K562 (cell line): ENCODE results near the gene CYSTM1. TPM values are rescaled to one million over a fixed set of nuclear protein-coding genes. Genes with fewer than 3 reads are reported as not detected.

Source experiments
- ATAC-seq: fragments of 200-7000 bp; cut with Tn5 transposase; 3 replicates; pipeline ENCODE4 v1.9.1; 2020; ENCODE audit warnings: moderate library complexity
- BruUV-seq: library from RNA; stranded (reverse); fragments of 400-500 nt; replicated peaks from 2 replicates; lab custom pipeline; 2021; lab: Mats Ljungman, UMichigan
- CTCF ChIA-PET: fragments of 300-600 bp; formaldehyde crosslinking; extraction: SDS; loops from one replicate; lab custom pipeline; 2021; ENCODE audit warnings: low intra/inter-chr PET ratio; lab: Yijun Ruan, JAX
- POLR2A ChIA-PET: fragments of 300-600, 350-650 bp; sonication (Branson Sonifier 250); formaldehyde crosslinking; extraction: SDS; loops from one replicate; lab custom pipeline; 2021; ENCODE audit warnings: antibody characterized with exemption, inconsistent platforms; lab: Yijun Ruan, JAX
- DNase-seq, 4 experiments: peaks; one replicate each; pipeline versions ENCODE4 v3.0.0 to v3.0.0-alpha.2; 2011 to 2018; ENCODE audit warnings: low spot score in 3 of 4, mixed read lengths in 3 of 4; ENCODE audit errors: extremely low read depth in 1 of 4
- FAIRE-seq: peaks from 2 replicates; lab custom pipeline; 2011; peaks lifted over from hg19 to GRCh38; lab: Jason Lieb, UNC
- H2AFZ ChIP-seq: 2 replicates; pipeline ENCODE4 v1.6.0; 2011; ENCODE audit warnings: low read depth, low read length, control low read depth, inconsistent platforms
- H3K27ac ChIP-seq: fragments of 200-600 bp; 3 replicates; pipeline ENCODE4 v1.8.0; 2011; ENCODE audit warnings: low read depth, mild to moderate bottlenecking, control low read depth, inconsistent platforms, low read length, moderate library complexity, mixed read lengths; ENCODE audit errors: extremely low read depth
- H3K27me3 ChIP-seq, 2 experiments: fragments of 300-600 bp in 1 of 2; 2 replicates in 1 of 2; 3 replicates in 1 of 2; pipeline versions ENCODE4 v1.6.0 to v1.8.0; 2011; ENCODE audit warnings: inconsistent platforms in 2 of 2, low read length in 2 of 2, mild to moderate bottlenecking in 1 of 2, mixed read lengths in 1 of 2, moderate library complexity in 1 of 2; ENCODE audit not compliant: control insufficient read depth in 2 of 2, insufficient read depth in 2 of 2
- H3K36me3 ChIP-seq: fragments of 300-600 bp; 3 replicates; pipeline ENCODE4 v1.8.0; 2011; ENCODE audit warnings: mild to moderate bottlenecking, low read length, inconsistent platforms; ENCODE audit not compliant: control insufficient read depth, insufficient read depth
- H3K4me1 ChIP-seq, 2 experiments: fragments of 200-600 bp in 1 of 2; replicated peaks in 1 of 2; 2 replicates in 1 of 2; 3 replicates in 1 of 2; pipeline versions ENCODE4 v1.5.1 to v1.8.0; 2011; ENCODE audit warnings: inconsistent platforms in 2 of 2, low read length in 2 of 2, mild to moderate bottlenecking in 1 of 2, mixed read lengths in 1 of 2, moderate library complexity in 1 of 2; ENCODE audit not compliant: control insufficient read depth in 2 of 2, insufficient read depth in 2 of 2
- H3K4me2 ChIP-seq: 2 replicates; pipeline ENCODE4 v1.6.1; 2011; ENCODE audit warnings: low read length, control low read depth, inconsistent platforms, mixed read lengths; ENCODE audit not compliant: insufficient read depth
- H3K4me3 ChIP-seq: fragments of 200-600 bp; sonication (generic), shearing (Covaris generic); 2 replicates; pipeline ENCODE4 v1.5.1; 2016; ENCODE audit warnings: control low read depth, inconsistent platforms
- H3K79me2 ChIP-seq: fragments of 200-600 bp; 3 replicates; pipeline ENCODE4 v1.8.0; 2011; ENCODE audit warnings: low read length, inconsistent platforms; ENCODE audit not compliant: control insufficient read depth, insufficient read depth
- H3K9ac ChIP-seq, 2 experiments: 2 replicates each; pipeline versions ENCODE4 v1.6.0 to v1.6.1; 2011; ENCODE audit warnings: low read depth in 2 of 2, low read length in 2 of 2, control low read depth in 1 of 2, inconsistent platforms in 1 of 2, mild to moderate bottlenecking in 1 of 2, mixed read lengths in 1 of 2; ENCODE audit not compliant: insufficient read depth in 1 of 2
- H3K9me1 ChIP-seq: one replicate; pipeline ENCODE4 v1.6.0; 2011; ENCODE audit warnings: inconsistent platforms, mild to moderate bottlenecking, low read length, moderate library complexity; ENCODE audit not compliant: control insufficient read depth, insufficient read depth
- H3K9me3 ChIP-seq: replicated peaks from 2 replicates; pipeline ENCODE4 v1.5.1; 2011; ENCODE audit warnings: low read depth, low read length, inconsistent platforms; ENCODE audit not compliant: control insufficient read depth, insufficient read depth
- H4K20me1 ChIP-seq: replicated peaks from 2 replicates; pipeline ENCODE4 v1.6.1; 2011; ENCODE audit warnings: low read length, inconsistent platforms, mixed read lengths; ENCODE audit not compliant: control insufficient read depth, insufficient read depth
- ELF4 ChIP-seq: fragments of 450-650 bp; formaldehyde crosslinking; IDR thresholded peaks from 2 replicates; pipeline ENCODE4 v1.4.0; 2022; ENCODE audit warnings: missing genetic modification characterization
- FOS ChIP-seq: IDR thresholded peaks from 3 replicates; pipeline ENCODE4 v1.6.1; 2011; ENCODE audit not compliant: insufficient read length; ENCODE audit errors: extremely low read depth
- FOXK1 ChIP-seq: sonication (generic); formaldehyde crosslinking; IDR thresholded peaks from 2 replicates; pipeline ENCODE4 v1.8.0; 2022; ENCODE audit warnings: missing genetic modification reagents, mild to moderate bottlenecking, borderline replicate concordance
- FOXM1 ChIP-seq, 2 experiments: fragments of 450-650 bp in 1 of 2; sonication (generic) in 1 of 2; formaldehyde crosslinking in 1 of 2; IDR thresholded peaks; 2 replicates each; pipeline versions ENCODE4 v1.6.1 to v1.9.0; 2017 to 2022; ENCODE audit warnings: low read depth in 2 of 2, mild to moderate bottlenecking in 2 of 2, missing genetic modification reagents in 1 of 2, moderate library complexity in 1 of 2
- KAT2B ChIP-seq: IDR thresholded peaks from one replicate; pipeline ENCODE4 v1.6.1; 2012; ENCODE audit warnings: low read depth, mild to moderate bottlenecking, control low read depth, inconsistent platforms, low read length, moderate library complexity
- KAT7 ChIP-seq: sonication (generic); formaldehyde crosslinking; IDR thresholded peaks from 2 replicates; pipeline ENCODE4 v1.8.0; 2022; ENCODE audit warnings: missing genetic modification reagents, mild to moderate bottlenecking, borderline replicate concordance
- KDM2B ChIP-seq: fragments of 250-450 bp; sonication (Bioruptor Pico); IDR thresholded peaks from 2 replicates; pipeline ENCODE4 v1.8.0; 2021; ENCODE audit warnings: mild to moderate bottlenecking, moderate library complexity
- KHSRP ChIP-seq: fragments of 450-650 bp; IDR thresholded peaks from 2 replicates; pipeline ENCODE4 v1.6.1; 2017
- LCOR ChIP-seq: sonication (generic); formaldehyde crosslinking; IDR thresholded peaks from 2 replicates; pipeline ENCODE4 v1.8.0; 2022; ENCODE audit warnings: mild to moderate bottlenecking, missing genetic modification reagents
- MAFK ChIP-seq: IDR thresholded peaks from 2 replicates; pipeline ENCODE4 v1.6.1; 2011; ENCODE audit warnings: low read length, improper control_type of control experiment
- MTF1 ChIP-seq: fragments of 250-450 bp; sonication (Bioruptor Pico); IDR thresholded peaks from 2 replicates; pipeline ENCODE4 v1.9.0; 2021; ENCODE audit warnings: moderate library complexity, mild to moderate bottlenecking, inconsistent platforms, borderline replicate concordance
- NFIX ChIP-seq: fragments of 250-450 bp; sonication (Bioruptor Pico); IDR thresholded peaks from 2 replicates; pipeline ENCODE4 v1.4.0; 2020; ENCODE audit warnings: low read depth, mild to moderate bottlenecking, moderate library complexity
- NONO ChIP-seq, 2 experiments: fragments of 200-400 bp in 1 of 2; fragments of 450-650 bp in 1 of 2; formaldehyde crosslinking in 1 of 2; IDR thresholded peaks; 2 replicates each; pipeline ENCODE4 v1.6.1; 2017; ENCODE audit warnings: low read depth in 2 of 2, mild to moderate bottlenecking in 2 of 2, moderate library complexity in 2 of 2, low read length in 1 of 2
- PCBP2 ChIP-seq: fragments of 200-400 bp; formaldehyde crosslinking; IDR thresholded peaks from 2 replicates; pipeline ENCODE4 v1.6.1; 2018; ENCODE audit warnings: low read length, low read depth, mild to moderate bottlenecking, moderate library complexity; ENCODE audit not compliant: poor library complexity, severe bottlenecking
- SMARCB1 ChIP-seq: IDR thresholded peaks from 2 replicates; pipeline ENCODE4 v1.6.1; 2011; ENCODE audit warnings: improper control_type of control experiment, low read depth; ENCODE audit not compliant: insufficient read length
- SUPT5H ChIP-seq: fragments of 450-650 bp; IDR thresholded peaks from 2 replicates; pipeline ENCODE4 v1.6.1; 2016
- ZNF140 ChIP-seq: fragments of 250-450 bp; sonication (Bioruptor Pico); IDR thresholded peaks from 2 replicates; pipeline ENCODE4 v1.8.0; 2021; ENCODE audit warnings: moderate library complexity, mild to moderate bottlenecking, inconsistent platforms
- ZNF24 ChIP-seq: fragments of 450-650 bp; IDR thresholded peaks from 2 replicates; pipeline ENCODE4 v1.6.1; 2016
- ZNF592 ChIP-seq: fragments of 450-650 bp; IDR thresholded peaks from 2 replicates; pipeline ENCODE4 v1.6.1; 2017; ENCODE audit warnings: antibody characterized with exemption, mild to moderate bottlenecking
- WGBS: fragments of 100-300 bp; shearing (Covaris generic); methylation state at CpG from one replicate; pipeline ENCODE4 v1.1.6; 2016; ENCODE audit warnings: low coverage, mixed read lengths; ENCODE audit not compliant: insufficient coverage; ENCODE audit errors: missing lambda C conversion rate; 5-methylcytosine and 5-hydroxymethylcytosine counted together
- in situ Hi-C: fragments of 300-500 bp; cut with MboI; formaldehyde crosslinking; loops from 4 replicates; pipeline ENCODE4 v1.15.0; 2018; ENCODE audit warnings: inconsistent platforms, mixed read lengths
- intact Hi-C: fragments of 100-400 bp; cut with micrococcal nuclease; formaldehyde crosslinking; loops from 2 replicates; pipeline ENCODE4 v1.14.2; 2022
- polyA plus RNA-seq, 8 experiments: library from polyadenylated mRNA; depleted of rRNA in 4 of 8; stranded (reverse) in 5 of 8; unstranded in 3 of 8; fragments of >200 nt; fragmentation: Nextera tagmentation in 2 of 8; fragmentation: Illumina TruSeq in 1 of 8; extraction: Ambion mirVana in 2 of 8; extraction: Trizol in 1 of 8; gene quantifications; 2 replicates each; pipeline versions ENCODE4 v1.2.1 to v1.2.3, GENCODE V29; 2011 to 2014; ENCODE audit warnings: inconsistent platforms in 1 of 8, missing spikeins in 1 of 8
- total RNA-seq, 7 experiments: library from RNA; depleted of rRNA in 6 of 7; stranded (reverse); fragments of >200 nt in 6 of 7; fragmentation: Illumina TruSeq in 2 of 7; extraction: Trizol in 2 of 7; gene quantifications; 2 replicates each; pipeline versions ENCODE4 v1.2.1 to v1.2.3, GENCODE V29; 2011 to 2021; ENCODE audit warnings: low replicate concordance in 1 of 7

The CYSTM1 gene
- total and polyA plus RNA-seq, 9 of the 15 experiments (the other 6 are each of a cell fraction or from before 2014, with no cell fraction given), result 76.1 to 422 (median 108) TPM

GRCh38 chr5:140186267-140186671, 11.3 kb downstream of the CYSTM1 start:
- DNase-seq (no peak), FAIRE-seq (no peak), ATAC-seq (peak; percentile 37)
- WGBS, result 4% methylated on average over 5 of the region's 5 CpGs
- intact Hi-C loops (loop anchor here (10.0 kb wide), 1 partner anchor 529 kb away; no protein-coding TSS in a partner anchor), in situ Hi-C loops (no loop called here)
- H3K4me2 ChIP-seq, result peak overlapping the region; percentile 35; the same call in 1 of the 2 replicates
- no TSS peak for BruUV-seq
- CTCF ChIA-PET, result no interaction called here
- POLR2A ChIA-PET, result interaction anchor here (0.7 to 2.6 kb wide), 5 partner anchors 9 to 160 kb away, joined by 3 to 18 read pairs (median 5); partner anchors contain the start of gene HBEGF
- no peaks in the 10 kb centered on the region for H3K9me3 ChIP-seq
- peak overlapping the region; percentile 18; the same call in 1 of the 2 replicates for H2AFZ ChIP-seq
- H3K4me1 ChIP-seq, result peaks cover 35 to 69% of the 10 kb centered on the region in 2 experiments
- no peak overlapping the region for H3K4me3 ChIP-seq
- peak overlapping the region; percentile 45; the same call in 2 of the 3 replicates for H3K27ac ChIP-seq
- H3K79me2 ChIP-seq, result peaks cover 98% of the 10 kb centered on the region
- peak overlapping the region in 1 of 2 experiments; percentile 11; a peak in 1 of 4 replicates for H3K9ac ChIP-seq
- H3K9me1 ChIP-seq, result no peaks in the 10 kb centered on the region
- no peaks in the 10 kb centered on the region for H3K27me3 ChIP-seq
- no peaks in the 10 kb centered on the region for H4K20me1 ChIP-seq
- peaks cover 7% of the 10 kb centered on the region; the same call in 1 of the 3 replicates for H3K36me3 ChIP-seq
- no peak for TF ChIP-seq KAT7 (CRISPR knock-in tag)
- no peak for TF ChIP-seq KAT2B
- no peak for TF ChIP-seq ELF4 (CRISPR knock-in tag)
- no peak for TF ChIP-seq NFIX (CRISPR knock-in tag)
- TF ChIP-seq FOS, result no peak
- TF ChIP-seq ZNF592, result peak; percentile 14; the same call in 1 of the 2 replicates
- no peak for TF ChIP-seq KDM2B (CRISPR knock-in tag)
- TF ChIP-seq NONO (IDR thresholded peaks at IDR 0.05; ENCODE audit: low read depth in 2 of 2, low read length in 1 of 2), result no peak
- no peak for TF ChIP-seq LCOR (CRISPR knock-in tag)
- TF ChIP-seq SUPT5H, result no peak
- TF ChIP-seq PCBP2, result no peak
- no peak for TF ChIP-seq KHSRP
- TF ChIP-seq SMARCB1, result no peak
- no peak for TF ChIP-seq FOXM1 (IDR thresholded peaks at IDR 0.05; ENCODE audit: low read depth)
- no peak for TF ChIP-seq FOXM1 (CRISPR knock-in tag; IDR thresholded peaks at IDR 0.05; ENCODE audit: low read depth)
- peak; percentile 17; the same call in 1 of the 2 replicates for TF ChIP-seq MAFK
- TF ChIP-seq ZNF140 (CRISPR knock-in tag), result no peak
- no peak for TF ChIP-seq FOXK1 (CRISPR knock-in tag)
- no peak for TF ChIP-seq ZNF24
- TF ChIP-seq MTF1 (CRISPR knock-in tag), result no peak
